GM12865 (cell line): ENCODE results near the gene ZDHHC8.

ENCODE experiments used
- DNase-seq: peaks from one replicate; pipeline ENCODE4 v3.0.0; 2010; ENCODE audit warnings: low read depth
- H3K4me3 ChIP-seq: 2 replicates; pipeline ENCODE4 v1.5.1; 2011; ENCODE audit warnings: mild to moderate bottlenecking, low read depth, low read length, control low read depth
- CTCF ChIP-seq: IDR thresholded peaks from 2 replicates; pipeline ENCODE4 v1.5.1; 2011; ENCODE audit warnings: low read length, control low read depth, low read depth, inconsistent platforms; ENCODE audit not compliant: insufficient read depth; ENCODE audit errors: missing control alignments

ZDHHC8 gene

GRCh38 chr22:20124083-20124787, 7.4 kb upstream of the ZDHHC8 start:
- no peak overlapping the region for H3K4me3 ChIP-seq
- no peak for TF ChIP-seq CTCF
- no peak for DNase-seq

- DNase-seq, result no peak
- TF ChIP-seq CTCF, result no peak
- no peak overlapping the region for H3K4me3 ChIP-seq
Measured at GRCh38 chr22:20125201-20126174, 6.1 kb upstream of the ZDHHC8 start.

- H3K4me3 ChIP-seq, result no peak overlapping the region
- DNase-seq, result no peak
- no peak for TF ChIP-seq CTCF
Measured at GRCh38 chr22:20126284-20127029, 5.1 kb upstream of the ZDHHC8 start.

- no peak for DNase-seq
- TF ChIP-seq CTCF, result no peak
- no peak overlapping the region for H3K4me3 ChIP-seq
Measured at GRCh38 chr22:20127318-20127868, 4.2 kb upstream of the ZDHHC8 start.

GRCh38 chr22:20127869-20128618, 3.6 kb upstream of the ZDHHC8 start:
- TF ChIP-seq CTCF, result no peak
- DNase-seq, result no peak
- no peak overlapping the region for H3K4me3 ChIP-seq

- TF ChIP-seq CTCF, result no peak
- no peak for DNase-seq
- no peak overlapping the region for H3K4me3 ChIP-seq
Measured at GRCh38 chr22:20128619-20128901, 3.0 kb upstream of the ZDHHC8 start.
